GM18519 (cell line): Measurements from ENCODE around the gene ADCY5.

Experiments used
- ATAC-seq: cut with Tn5 transposase; IDR thresholded peaks from one replicate; pipeline ENCODE4 v1.9.1; 2021; ENCODE audit warnings: mild to moderate bottlenecking, moderate library complexity; ENCODE audit not compliant: unreplicated experiment, low FRiP score

ADCY5 gene

GRCh38 chr3:123464211-123464610 is 15.3 kb upstream of the ADCY5 start:
- no peak for ATAC-seq

- ATAC-seq, result no peak
These were observed 11.0 kb upstream of the ADCY5 start for GRCh38 chr3:123459862-123460261.

- no peak for ATAC-seq
These were observed 9.4 kb upstream of the ADCY5 start for GRCh38 chr3:123458255-123458654.

GRCh38 chr3:123457841-123458240 is 9.0 kb upstream of the ADCY5 start:
- ATAC-seq, result no peak

- no peak for ATAC-seq
These were observed 4.8 kb upstream of the ADCY5 start for GRCh38 chr3:123453675-123454074.

- ATAC-seq, result no peak
These were observed 2.3 kb upstream of the ADCY5 start for GRCh38 chr3:123451186-123451585.

GRCh38 chr3:123449997-123450604 is 1.2 kb upstream of the ADCY5 start:
- ATAC-seq, result no peak

- no peak for ATAC-seq
These were observed 459 bp upstream of the ADCY5 start for GRCh38 chr3:123449102-123449996.

GRCh38 chr3:123447749-123448517 is 957 bp downstream of the ADCY5 start:
- ATAC-seq, result no peak

GRCh38 chr3:123447416-123447748 is 1.5 kb downstream of the ADCY5 start:
- ATAC-seq, result no peak

GRCh38 chr3:123446610-123447109 is 2.2 kb downstream of the ADCY5 start:
- no peak for ATAC-seq

GRCh38 chr3:123446210-123446609 is 2.7 kb downstream of the ADCY5 start:
- no peak for ATAC-seq

- no peak for ATAC-seq
These were observed 3.2 kb downstream of the ADCY5 start for GRCh38 chr3:123445702-123446101.

GRCh38 chr3:123444744-123445143 is 4.1 kb downstream of the ADCY5 start:
- no peak for ATAC-seq

GRCh38 chr3:123444023-123444422 is 4.9 kb downstream of the ADCY5 start:
- no peak for ATAC-seq

GRCh38 chr3:123442908-123443307 is 6.0 kb downstream of the ADCY5 start:
- ATAC-seq, result no peak

- no peak for ATAC-seq
These were observed 6.8 kb downstream of the ADCY5 start for GRCh38 chr3:123442125-123442524.

- no peak for ATAC-seq
These were observed 8.9 kb downstream of the ADCY5 start for GRCh38 chr3:123439806-123440580.

GRCh38 chr3:123432832-123433523 is 15.9 kb downstream of the ADCY5 start:
- ATAC-seq, result no peak
